ENCODE measurements around the gene KDSR. TPM values are rescaled to one million over a fixed set of nuclear protein-coding genes. Genes with fewer than 3 reads are reported as not detected.

The KDSR gene, protein sequence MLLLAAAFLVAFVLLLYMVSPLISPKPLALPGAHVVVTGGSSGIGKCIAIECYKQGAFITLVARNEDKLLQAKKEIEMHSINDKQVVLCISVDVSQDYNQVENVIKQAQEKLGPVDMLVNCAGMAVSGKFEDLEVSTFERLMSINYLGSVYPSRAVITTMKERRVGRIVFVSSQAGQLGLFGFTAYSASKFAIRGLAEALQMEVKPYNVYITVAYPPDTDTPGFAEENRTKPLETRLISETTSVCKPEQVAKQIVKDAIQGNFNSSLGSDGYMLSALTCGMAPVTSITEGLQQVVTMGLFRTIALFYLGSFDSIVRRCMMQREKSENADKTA
- total RNA-seq (ENCODE audit: insufficient read depth, low replicate concordance): 32.5 TPM

DNA sequence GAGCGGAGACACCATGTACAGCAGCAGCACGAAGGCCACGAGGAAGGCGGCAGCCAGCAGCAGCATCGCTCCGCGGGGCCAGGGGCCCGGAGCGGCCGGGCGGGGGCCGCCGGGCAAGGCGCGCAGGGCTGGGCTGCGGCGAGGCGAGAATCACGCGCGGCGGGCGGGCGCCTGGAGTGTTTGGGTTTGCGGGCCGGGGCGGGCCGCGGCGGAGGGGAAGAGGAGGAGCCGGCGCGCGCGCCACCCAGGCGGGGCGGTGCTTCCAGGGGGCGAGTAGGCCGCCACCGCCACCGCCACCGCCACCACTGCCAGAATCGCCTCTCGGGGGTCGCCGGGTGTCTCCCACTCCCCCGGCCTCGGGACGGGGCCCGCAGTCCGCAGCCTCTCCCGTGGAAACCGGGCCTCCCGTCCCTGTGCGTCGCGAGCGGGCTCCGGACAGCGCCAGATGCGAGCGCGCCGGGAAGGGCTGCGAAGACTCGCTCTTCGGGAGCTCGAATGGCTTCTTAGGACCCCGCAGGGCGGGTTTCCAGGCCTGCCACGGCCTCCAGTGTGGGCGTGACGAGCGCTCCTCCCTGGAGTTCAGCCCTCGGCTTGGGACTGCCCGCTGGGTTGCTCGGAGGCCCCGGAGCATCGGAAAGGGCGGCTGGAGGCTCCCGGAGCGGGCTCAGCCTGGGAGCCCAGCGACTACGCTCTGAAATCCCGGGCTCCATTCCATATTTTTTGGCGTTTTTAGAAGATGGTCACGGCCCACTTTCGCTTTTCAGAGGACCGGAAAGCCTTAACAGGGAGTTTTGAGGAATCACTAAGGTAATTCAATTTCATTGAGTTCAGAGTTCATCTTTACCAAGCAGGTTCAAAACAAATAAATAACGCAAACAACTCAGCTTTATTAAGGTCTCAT is at the start of gene KDSR:
KDSR (minus strand) TSS at position 154 of the 901 bp plus-strand sequence; CDS start at position 66, 88 bp downstream.
- DNase-seq (ENCODE audit: low spot score): peak; percentile 100

DNA sequence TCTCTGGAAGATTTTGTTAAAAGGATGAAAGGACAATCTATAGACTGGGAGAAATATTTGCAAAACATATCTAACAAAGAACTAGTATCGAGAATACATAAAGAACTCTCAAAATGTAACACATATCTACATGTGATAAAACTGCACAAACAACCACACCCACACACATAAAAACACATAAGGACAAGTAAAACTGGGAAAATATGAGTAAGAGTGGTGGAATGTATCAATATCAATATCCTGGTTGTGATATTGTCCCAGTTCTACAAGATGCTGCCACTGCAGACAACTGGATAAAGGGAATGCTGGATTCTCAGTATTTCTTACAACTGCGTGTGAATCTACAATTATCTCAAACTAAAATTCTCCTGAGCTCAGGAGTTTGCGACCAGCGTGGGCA is 45.9 kb upstream of the KDSR start:
- no peak for DNase-seq (ENCODE audit: low spot score)

DNA sequence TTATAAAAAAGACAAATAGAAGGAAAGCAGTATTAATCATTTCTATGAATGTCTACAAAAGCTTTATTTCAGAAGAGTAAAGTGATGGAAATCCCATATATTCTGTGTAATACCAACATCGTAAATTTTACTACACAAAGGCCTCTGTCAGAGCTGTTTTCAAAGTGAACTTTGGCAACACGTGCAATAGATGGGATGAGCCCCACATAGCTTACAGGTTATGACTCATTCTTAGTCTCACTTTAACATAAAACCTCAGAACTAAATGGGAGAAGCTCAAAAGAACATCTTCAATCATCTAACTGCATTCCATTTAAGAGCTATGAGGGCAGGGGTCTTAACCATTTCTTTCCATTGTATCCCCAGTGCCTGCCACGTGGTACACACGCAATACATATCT is 43.8 kb upstream of the KDSR start:
- no peak for DNase-seq (ENCODE audit: low spot score)

DNA sequence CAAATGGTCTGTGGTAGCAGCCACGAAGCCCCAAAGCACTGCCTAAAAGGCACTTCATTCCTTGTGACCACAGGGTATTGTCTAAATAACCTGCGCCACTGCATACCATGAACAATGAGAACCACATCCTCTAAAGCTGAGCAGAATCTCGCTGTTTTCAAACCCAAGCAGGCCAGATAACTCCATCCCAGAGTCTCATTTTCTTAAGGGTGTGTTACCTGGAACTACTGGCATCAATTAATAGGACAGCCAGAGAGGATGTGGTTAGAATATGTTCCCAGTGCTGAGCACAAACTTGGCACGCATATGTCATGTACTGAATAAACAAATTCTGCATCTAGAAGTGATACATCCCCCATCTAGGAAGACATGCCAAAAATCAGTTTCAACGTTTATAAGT is 42.3 kb upstream of the KDSR start:
- DNase-seq (ENCODE audit: low spot score): no peak

DNA sequence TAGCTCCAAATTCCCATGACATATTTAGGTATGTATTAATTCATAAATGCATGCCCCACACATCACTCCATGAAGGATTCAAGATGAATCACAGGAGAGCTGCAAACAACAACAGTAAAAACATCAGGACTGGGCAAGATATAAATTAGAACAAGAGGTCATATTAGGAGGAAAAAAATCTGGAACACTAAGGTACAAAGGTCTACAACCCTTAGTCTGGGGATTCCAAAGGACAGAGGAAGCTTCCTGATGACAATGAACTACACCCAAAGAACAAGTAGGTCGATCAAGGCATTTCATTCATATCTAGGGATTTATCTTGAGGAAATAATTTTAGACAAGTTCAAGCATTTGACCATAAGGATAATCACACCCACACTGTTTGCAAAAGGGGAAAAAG is 40.7 kb upstream of the KDSR start:
- DNase-seq (ENCODE audit: low spot score): no peak

DNA sequence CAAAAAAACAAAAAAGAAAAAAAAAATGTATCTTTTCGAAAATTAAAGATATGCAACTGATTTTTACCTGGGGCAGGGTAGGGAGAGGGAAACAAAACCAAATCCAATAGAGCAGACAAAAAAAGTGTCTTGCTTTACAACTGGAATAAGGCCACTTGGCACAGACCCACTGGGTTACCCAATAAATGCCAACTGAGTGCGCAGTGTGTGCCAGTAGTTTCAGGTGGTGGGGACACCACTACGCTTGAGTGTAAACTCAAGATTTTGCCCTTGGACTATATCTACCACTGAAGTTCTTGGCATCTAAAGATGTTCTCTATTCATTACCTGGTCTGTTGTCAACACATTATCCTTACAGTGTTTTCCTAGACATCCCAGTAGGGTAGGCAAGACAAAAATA is 39.0 kb upstream of the KDSR start:
- DNase-seq (ENCODE audit: low spot score): no peak

DNA sequence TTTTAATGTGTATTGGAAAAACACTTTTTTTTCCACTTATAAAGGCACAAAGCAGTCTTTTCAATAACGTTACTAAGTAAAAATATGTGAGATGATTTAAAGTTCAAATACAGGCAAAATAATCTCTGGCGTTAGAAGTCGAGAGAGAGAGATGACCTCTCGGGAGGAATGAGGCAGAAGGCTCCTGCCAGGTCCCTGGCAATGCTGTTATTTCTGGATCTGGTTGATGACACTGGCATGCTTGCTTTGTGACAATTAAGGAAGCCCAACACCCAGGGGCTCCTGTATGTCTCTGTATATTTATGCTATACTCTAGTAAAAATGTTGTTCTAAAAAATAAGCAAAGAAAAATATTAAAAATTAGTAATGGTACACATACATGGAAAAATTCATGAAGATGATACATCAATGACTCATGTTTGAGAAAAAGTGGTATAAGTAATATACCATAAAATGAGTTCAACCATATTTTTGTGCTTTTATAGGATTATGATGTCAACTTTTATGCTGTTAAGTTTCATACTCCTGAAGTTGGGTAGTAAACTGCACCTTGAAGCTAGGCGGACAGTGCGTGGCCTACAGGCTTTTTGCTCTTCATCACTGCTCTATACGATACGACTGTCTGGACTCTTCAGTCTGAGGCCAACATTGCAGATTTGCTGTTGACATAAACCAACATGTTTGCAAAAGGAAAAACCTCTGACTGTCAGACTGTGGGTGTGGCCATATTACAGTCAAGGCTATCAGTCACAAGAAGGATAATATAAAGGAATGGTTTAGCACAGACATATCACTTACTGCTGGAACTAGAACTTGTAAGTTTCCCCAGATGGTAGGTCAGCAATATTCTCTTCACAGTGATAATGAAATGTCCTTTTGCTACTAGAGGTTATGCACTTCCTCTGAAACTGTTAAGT is 35.5 kb upstream of the KDSR start:
- no peak for DNase-seq (ENCODE audit: low spot score)

DNA sequence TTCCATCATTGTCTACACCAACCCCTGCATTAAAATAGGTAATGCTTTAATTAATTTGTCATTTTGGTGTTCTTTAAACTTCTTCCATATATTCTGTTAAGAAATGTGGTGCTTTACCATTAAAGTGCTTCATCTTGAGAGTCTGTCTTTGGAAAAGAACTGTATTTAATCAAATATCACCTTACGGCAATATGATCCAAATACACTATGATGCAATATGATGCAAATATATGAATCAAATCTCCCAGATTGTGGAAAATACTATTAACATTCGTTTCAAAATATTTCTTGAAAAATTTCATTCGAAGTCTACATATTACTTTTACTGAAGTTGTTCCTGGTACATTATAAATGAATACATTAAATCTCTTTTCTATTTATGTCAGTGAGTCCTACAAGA is 32.3 kb upstream of the KDSR start:
- no peak for DNase-seq (ENCODE audit: low spot score)

DNA sequence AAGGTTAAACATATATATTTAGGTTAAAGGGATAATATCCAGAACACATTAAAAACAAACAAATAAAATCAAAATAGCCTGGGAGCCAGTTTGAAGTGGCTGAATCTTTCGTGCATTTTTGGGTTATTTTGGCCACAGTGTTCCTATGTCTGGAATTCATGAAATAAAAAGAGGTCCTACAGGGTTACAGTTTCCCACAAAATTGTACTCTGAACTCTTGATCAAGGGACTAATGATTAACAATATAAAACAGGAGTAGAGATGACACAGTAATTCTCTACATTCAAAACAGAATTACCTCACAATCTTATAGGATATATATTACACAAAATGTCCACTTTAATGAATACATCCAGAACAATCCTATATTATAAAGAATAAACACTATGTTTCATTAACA is 30.3 kb upstream of the KDSR start:
- DNase-seq (ENCODE audit: low spot score): no peak

DNA sequence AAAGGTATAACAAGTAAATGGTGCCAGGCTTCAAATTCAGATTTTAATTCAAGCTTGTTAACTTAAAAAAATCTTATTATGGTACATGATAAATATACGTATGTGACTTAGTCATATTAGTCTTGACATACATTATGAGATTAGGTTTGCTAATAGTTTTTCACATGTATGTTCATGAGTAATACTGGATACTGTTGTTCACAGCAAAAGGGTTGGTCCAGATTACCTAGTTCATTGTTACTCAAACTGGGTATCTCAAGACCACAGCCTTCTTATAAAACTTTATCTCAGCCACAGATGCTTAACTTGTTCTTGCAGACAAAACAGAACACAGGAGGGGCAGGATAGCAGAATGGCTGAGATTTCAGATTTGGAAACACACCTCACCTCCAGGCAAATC is 28.5 kb upstream of the KDSR start:
- DNase-seq (ENCODE audit: low spot score): no peak

DNA sequence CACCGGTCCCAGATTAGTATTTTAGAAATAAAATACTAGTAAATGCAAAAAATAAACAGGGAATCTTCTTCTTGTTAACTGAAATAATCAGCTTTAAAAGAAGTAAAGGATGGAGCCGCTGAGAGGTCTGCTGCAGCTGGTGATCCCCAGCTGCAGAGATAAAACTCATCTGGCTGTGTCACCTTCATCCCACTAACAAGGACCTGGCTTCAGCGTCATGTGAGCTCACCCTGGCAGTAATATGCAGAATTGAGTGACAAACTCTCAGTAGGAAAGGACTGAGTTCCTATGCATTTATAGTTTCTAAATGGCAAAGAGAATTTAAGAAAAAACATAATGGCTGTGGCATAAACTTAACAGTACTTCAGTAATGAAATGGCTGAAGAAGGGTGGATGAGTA is 27.9 kb upstream of the KDSR start:
- DNase-seq (ENCODE audit: low spot score): no peak

DNA sequence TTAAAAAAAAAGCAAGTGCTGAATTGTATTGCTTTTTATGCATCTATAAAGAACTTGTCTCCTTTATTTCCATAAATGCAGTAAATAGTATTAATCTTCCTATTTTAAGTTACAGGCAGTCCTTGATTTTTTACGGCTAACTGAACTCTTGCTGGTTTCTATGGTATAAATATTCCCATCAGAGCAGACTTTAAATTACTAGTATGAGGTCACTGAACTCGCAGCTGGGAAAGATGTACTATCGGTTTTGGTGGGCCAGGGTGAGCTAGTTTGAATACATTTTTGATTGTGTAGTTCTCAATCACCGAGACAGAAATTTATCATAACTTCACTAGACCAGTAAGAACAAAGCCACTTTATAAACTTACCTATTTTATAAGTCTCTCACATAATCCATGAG is 20.9 kb upstream of the KDSR start:
- no peak for DNase-seq (ENCODE audit: low spot score)

DNA sequence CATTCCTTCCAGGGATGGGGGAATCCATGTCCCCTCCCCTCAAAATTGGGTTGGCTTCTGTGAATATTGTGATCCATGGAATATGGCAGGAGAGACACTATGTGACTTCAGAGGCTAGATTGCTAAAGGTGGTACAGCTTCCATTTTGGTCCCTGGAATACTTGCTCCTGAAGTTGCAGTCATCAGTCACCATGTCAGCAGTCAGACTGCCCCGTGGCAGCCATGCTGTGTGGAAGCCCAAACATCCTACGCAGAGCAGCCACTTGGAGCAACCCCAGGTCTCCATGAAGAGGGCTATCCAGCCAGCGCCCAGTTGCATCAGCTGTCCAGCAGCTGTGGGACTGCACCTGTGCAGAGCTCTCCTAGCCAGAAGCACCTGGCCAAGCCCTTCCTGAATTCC is 15.8 kb upstream of the KDSR start:
- no peak for DNase-seq (ENCODE audit: low spot score)

DNA sequence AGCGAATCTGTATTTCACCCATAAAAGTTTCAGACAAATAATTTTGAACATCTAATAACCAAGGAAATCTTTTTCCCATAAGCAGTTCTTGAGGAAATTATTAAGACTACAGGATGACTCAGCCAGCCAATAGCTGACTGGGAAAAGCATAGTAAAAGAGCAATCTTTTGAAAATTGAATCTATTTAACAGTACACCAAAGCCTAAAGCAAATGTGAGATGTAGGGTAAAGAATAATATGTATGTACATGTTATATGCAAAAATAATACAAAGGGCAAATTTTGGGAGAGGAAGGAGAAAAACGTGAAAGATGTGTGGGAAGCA is 12.6 kb upstream of the KDSR start:
- no peak for DNase-seq (ENCODE audit: low spot score)

DNA sequence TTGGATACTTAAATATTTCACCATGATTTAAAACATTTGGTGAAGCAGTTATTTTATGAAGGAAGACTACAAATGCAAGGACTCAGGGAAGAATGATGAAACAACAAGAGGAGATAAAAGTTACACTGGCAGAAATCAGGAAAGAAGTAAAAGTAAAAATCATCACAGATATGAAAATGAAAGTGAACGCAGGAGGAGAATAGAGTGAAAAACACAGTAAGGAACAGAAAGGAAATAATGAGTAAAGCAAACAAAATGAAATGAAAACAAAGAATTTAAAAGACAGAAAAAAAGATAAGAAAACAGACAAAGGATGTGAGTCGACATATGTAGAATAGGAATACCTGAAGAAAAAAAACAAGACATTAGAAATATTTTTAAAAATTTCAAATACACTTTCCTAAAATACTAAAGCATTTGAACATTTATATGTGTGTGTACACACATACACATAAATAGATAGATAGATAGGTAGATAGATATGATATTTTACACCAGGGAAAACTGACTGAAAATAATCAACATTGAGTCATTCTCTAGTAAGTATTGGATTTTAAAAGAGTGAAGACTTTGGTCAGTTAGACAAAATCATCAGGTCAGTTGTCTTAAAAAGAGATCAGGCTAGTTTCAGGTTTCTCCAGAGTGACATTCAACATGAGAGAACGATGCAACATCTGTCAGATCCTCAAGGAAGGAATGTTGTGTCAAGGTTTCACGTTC is 12.1 kb upstream of the KDSR start:
- no peak for DNase-seq (ENCODE audit: low spot score)

DNA sequence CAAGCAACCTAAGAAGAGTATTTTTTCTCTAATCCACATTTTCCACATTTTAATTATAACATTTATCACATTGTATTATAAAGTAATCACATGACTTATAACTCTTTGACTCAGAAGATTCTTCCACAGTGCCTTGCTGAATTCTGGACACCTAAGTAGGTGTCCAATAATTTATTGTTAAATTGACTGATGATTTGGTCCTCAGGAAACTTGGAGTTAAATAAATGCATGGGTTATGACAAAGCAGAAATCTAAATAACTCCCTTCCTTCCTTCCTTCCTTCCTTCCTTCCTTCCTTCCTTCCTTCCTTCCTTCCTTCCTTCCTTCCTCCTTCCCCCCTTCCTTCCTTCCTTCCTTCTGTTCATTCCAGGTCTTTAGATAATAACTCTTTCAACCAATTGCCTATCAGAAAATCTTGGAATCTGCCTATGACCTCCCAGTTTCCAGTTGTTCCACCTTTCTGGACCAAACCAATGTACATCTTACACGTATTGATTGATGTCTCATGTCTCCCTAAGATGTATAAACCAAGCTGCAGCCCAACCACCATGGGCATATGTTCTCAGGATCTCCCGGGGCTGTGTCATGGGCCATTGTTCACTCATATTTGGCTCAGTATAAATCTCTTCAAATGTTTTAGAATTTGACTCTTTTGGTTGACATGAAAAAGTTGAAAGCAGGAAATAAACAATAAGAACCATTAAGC is 10.4 kb upstream of the KDSR start:
- no peak for DNase-seq (ENCODE audit: low spot score)

DNA sequence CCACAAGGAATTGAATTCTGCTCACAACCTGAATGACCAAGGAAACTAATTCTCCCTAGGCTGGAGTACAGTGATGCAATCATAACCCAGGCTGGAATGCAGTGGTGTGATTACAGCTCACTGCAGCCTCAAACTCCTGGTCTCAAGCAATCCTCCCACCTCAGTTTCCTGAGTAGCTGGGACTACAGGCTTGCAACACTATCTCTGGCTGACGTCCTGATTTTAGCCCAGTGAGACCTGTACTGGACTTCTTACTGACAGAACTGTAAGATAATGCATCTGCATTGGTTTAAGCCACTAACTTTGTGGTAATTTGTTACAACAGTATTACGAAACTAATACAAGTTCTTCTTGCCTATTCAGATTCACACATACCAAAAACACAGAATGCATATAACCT is 9.5 kb upstream of the KDSR start:
- DNase-seq (ENCODE audit: low spot score): no peak

DNA sequence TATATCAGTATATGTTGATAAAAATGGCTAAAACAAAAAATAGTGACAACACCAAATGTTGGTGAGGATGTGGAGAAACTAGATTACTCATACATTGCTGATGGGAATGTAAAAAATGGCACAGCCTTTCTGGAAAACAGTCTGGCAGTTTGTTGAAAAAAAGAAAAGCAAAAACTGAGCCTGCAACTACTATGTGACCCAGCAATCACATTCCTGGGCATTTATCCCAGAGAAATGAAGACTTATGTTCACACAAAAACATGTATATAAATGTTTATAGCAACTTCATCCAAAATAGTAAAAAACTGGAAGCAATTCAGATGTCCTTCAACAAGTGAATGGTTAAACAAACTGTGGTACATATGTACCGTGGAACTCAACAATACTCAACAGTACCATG is 7.5 kb upstream of the KDSR start:
- no peak for DNase-seq (ENCODE audit: low spot score)

DNA sequence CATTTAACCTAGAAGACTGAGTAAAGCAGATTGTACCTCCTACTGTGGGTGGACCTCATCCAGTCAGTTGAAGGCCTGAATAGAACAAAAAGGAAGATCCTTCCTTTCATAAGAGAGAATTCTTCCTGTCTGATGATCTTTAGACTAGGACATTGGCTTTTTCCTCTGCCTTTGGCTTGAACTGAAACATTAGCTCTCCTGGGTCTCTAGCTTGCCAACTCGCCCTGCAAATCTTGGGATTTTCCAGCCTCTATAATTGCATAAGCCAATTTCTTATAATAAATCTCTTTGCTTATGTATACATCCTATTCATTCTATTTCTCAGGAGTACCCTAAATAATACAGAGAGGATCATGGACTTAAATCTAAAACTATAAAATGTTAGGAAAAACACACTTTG is 6.2 kb upstream of the KDSR start:
- DNase-seq (ENCODE audit: low spot score): no peak

DNA sequence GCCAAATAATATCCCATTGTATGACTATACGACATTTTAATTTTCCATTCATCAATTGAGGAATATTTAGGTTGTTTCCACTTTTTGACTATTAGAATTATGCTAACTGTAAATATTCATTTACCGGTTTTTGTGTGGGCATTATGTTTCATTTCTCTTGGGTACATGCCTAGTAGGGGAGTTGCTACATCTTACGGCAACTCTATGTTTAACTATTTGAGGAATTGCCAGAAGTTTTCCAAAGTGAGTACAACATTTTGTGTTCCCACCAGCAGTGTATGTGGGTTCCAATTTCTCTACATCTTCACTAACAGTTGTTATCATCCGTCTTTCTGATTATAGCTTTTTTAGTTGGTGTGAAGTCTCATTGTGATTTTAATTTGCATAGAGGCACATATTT is 1.6 kb upstream of the KDSR start:
- no peak for DNase-seq (ENCODE audit: low spot score)
